Endodermal cell (in vitro differentiated cells): ENCODE measurements around the gene BTBD9. TPM values are rescaled to one million over a fixed set of nuclear protein-coding genes. Genes with fewer than 3 reads are reported as not detected.
A peak's percentile ranks its signal among the peaks of the same experiment; 100 is the strongest.

Experiments
- DNase-seq: peaks from one replicate; pipeline ENCODE4 v3.0.0-alpha.2; 2017
- H3K27ac ChIP-seq: 2 replicates; pipeline ENCODE4 v1.5.1; 2013; ENCODE audit warnings: mild to moderate bottlenecking, low read depth, low read length, moderate library complexity
- H3K27me3 ChIP-seq: 2 replicates; pipeline ENCODE4 v1.6.1; 2013; ENCODE audit warnings: mild to moderate bottlenecking, low read length, moderate library complexity; ENCODE audit not compliant: insufficient read depth, control insufficient read depth, poor library complexity, severe bottlenecking
- H3K36me3 ChIP-seq: 2 replicates; pipeline ENCODE4 v1.7.0; 2013; ENCODE audit warnings: mild to moderate bottlenecking, low read length, moderate library complexity; ENCODE audit not compliant: control insufficient read depth, insufficient read depth
- H3K4me1 ChIP-seq: one replicate; pipeline ENCODE4 v1.7.0; 2013; ENCODE audit warnings: low read length; ENCODE audit not compliant: control insufficient read depth, insufficient read depth
- H3K4me3 ChIP-seq: 2 replicates; pipeline ENCODE4 v1.5.1; 2013; ENCODE audit warnings: mild to moderate bottlenecking, low read length, moderate library complexity
- H3K9ac ChIP-seq: 2 replicates; pipeline ENCODE4 v1.6.1; 2013; ENCODE audit warnings: mild to moderate bottlenecking, low read length, moderate library complexity; ENCODE audit not compliant: poor library complexity, severe bottlenecking; ENCODE audit errors: extremely low read depth
- H3K9me3 ChIP-seq: 2 replicates; pipeline ENCODE4 v1.6.1; 2013; ENCODE audit warnings: mild to moderate bottlenecking, low read length, moderate library complexity; ENCODE audit not compliant: control insufficient read depth
- H3K27ac Mint-ChIP-seq: 2 replicates; pipeline ENCODE4 v1.8.0; 2020; ENCODE audit warnings: mixed read lengths
- H3K27me3 Mint-ChIP-seq: 2 replicates; pipeline ENCODE4 v1.8.0; 2021; ENCODE audit warnings: mild to moderate bottlenecking, mixed read lengths; ENCODE audit not compliant: insufficient read depth
- H3K36me3 Mint-ChIP-seq: 2 replicates; pipeline ENCODE4 v1.8.0; 2020; ENCODE audit warnings: low read depth, mixed read lengths
- H3K4me1 Mint-ChIP-seq: 2 replicates; pipeline ENCODE4 v1.8.0; 2020; ENCODE audit warnings: mixed read lengths
- H3K4me3 Mint-ChIP-seq: 2 replicates; pipeline ENCODE4 v1.8.0; 2020; ENCODE audit warnings: mild to moderate bottlenecking, moderate library complexity, mixed read lengths
- H3K9me3 Mint-ChIP-seq: 2 replicates; pipeline ENCODE4 v1.8.0; 2020; ENCODE audit warnings: mild to moderate bottlenecking, mixed read lengths
- WGBS, 2 experiments: methylation state at CpG; one replicate each; pipeline versions ENCODE4 v1.1.5 to v1.1.7; 2013; ENCODE audit warnings: missing lambda C conversion rate in 2 of 2, mixed read lengths in 1 of 2; ENCODE audit not compliant: insufficient coverage in 1 of 2, insufficient read length in 1 of 2; 5-methylcytosine and 5-hydroxymethylcytosine counted together
- total RNA-seq, 2 donors: library from RNA; stranded (reverse); fragmentation: NEBNext Ultra II Directional in 1 of 2; extraction: Animal tissue kit (Norgen Biotek cat#: 25700) in 1 of 2; gene quantifications; 2 replicates in 1 of 2; 3 replicates in 1 of 2; pipeline ENCODE4 v1.2.1, GENCODE V29; 2021
- TF ChIP-seq, protein P1 (sequence below): fragments of 200-600 bp; sonication (generic); conservative IDR thresholded peaks from 2 replicates; pipeline ENCODE4 v1.5.0; 2021; ENCODE audit warnings: antibody characterized with exemption, mild to moderate bottlenecking

BTBD9 gene
- total RNA-seq, 2 donors from 2014 or later: 7.6 to 12.3 TPM

DNA sequence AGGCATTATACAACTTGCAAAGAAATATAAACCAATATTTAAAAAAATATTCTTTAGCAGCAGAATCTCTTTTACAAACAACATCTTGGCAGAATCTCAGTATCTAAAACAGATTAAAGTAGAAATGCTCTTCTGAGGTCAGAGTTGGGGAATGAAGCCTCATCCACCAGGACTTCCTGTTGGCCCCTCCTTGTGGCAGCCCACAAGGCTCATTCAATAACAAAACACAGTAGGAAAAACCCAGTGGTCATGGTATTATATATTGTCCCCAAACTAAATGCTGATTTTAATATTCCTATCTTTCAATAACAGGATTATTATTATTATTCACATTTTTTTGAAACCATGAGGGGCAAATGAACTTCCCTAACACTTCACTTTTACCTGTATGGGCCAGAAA lies 368.6 kb downstream of the BTBD9 start:
- Mint-ChIP-seq H3K9me3 (no peaks in the 10 kb centered on the region), H3K36me3 (no peaks in the 10 kb centered on the region), H3K27ac (no peak overlapping the region), H3K4me3 (no peak overlapping the region), H3K27me3 (peaks cover 43% of the 10 kb centered on the region), H3K4me1 (peaks cover 32% of the 10 kb centered on the region)
- Histone ChIP-seq H3K4me3 (no peak overlapping the region), H3K27ac (no peak overlapping the region), H3K4me1 (peaks cover 5% of the 10 kb centered on the region), H3K36me3 (no peaks in the 10 kb centered on the region), H3K9me3 (no peaks in the 10 kb centered on the region), H3K27me3 (peaks cover 45% of the 10 kb centered on the region), H3K9ac (no peak overlapping the region)
- TF ChIP-seq, protein P1, sequence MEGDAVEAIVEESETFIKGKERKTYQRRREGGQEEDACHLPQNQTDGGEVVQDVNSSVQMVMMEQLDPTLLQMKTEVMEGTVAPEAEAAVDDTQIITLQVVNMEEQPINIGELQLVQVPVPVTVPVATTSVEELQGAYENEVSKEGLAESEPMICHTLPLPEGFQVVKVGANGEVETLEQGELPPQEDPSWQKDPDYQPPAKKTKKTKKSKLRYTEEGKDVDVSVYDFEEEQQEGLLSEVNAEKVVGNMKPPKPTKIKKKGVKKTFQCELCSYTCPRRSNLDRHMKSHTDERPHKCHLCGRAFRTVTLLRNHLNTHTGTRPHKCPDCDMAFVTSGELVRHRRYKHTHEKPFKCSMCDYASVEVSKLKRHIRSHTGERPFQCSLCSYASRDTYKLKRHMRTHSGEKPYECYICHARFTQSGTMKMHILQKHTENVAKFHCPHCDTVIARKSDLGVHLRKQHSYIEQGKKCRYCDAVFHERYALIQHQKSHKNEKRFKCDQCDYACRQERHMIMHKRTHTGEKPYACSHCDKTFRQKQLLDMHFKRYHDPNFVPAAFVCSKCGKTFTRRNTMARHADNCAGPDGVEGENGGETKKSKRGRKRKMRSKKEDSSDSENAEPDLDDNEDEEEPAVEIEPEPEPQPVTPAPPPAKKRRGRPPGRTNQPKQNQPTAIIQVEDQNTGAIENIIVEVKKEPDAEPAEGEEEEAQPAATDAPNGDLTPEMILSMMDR: peak; percentile 25
- no peak for DNase-seq

DNA sequence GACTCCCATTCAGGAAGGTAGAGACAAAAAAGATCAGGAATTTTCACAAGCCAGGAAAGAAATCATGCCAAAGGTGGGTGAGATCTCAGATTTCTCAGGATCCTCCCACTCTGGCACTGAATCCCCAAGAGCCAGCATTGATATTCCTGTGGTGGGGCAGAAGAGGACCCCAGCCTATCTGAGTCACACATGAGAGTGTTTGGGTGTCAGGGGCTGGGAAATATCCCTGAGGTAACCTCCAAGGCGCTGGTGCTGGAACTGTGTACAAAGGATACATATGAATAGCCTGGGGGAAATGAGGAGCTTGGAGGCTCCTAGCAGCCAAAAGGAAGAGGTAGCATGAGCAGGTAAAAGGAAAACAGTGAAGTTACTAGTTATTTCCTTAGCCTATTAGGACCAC lies 369.4 kb downstream of the BTBD9 start:
- no peak overlapping the region for H3K9ac ChIP-seq
- peaks cover 45% of the 10 kb centered on the region for H3K27me3 ChIP-seq
- H3K4me3 ChIP-seq: no peak overlapping the region
- Mint-ChIP-seq H3K27me3 (peaks cover 46% of the 10 kb centered on the region), H3K36me3 (no peaks in the 10 kb centered on the region), H3K9me3 (no peaks in the 10 kb centered on the region), H3K27ac (no peak overlapping the region), H3K4me3 (no peak overlapping the region), H3K4me1 (peaks cover 32% of the 10 kb centered on the region)
- DNase-seq: no peak
- H3K9me3 ChIP-seq: no peaks in the 10 kb centered on the region
- H3K27ac ChIP-seq: no peak overlapping the region
- TF ChIP-seq, protein P1: no peak
- H3K36me3 ChIP-seq: no peaks in the 10 kb centered on the region
- peaks cover 5% of the 10 kb centered on the region for H3K4me1 ChIP-seq
- 79 to 89% methylated on average over 1 of the region's 1 CpG for WGBS, 2 experiments

DNA sequence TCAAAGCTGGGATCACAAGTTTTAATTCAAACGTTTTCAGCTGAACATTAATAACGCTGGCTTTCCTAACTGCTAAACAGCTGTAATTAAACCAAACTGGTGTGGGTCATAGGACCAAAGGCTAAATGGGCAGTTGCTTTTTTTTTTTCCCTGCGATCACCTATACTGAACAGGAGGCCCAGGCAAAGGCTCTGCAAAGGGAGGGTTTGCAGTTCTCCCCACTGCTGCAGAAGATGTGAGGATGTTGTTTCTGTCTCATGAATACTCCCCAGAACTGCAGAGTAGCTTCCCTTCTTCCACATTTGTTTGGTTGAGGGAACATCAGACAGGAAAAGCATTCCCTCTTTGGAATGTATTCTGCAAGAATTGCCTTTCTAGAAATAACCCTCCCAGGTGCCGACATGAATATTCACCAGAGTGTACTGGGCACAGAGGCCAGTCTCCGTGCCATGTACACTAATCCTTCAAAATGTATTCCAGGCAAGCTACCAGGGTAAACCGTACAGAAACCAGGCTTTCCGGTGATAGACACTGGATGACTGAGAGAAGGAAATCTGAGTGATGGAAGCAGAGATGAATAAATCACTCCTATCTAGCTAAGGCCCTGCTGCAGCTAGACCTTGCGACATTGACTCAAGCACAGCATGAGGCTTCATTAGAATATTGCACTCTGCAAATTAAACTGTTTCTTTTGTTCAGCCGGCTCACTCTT lies 370.1 kb downstream of the BTBD9 start:
- H3K4me3 Mint-ChIP-seq: no peak overlapping the region
- no peaks in the 10 kb centered on the region for H3K36me3 ChIP-seq
- DNase-seq: no peak
- H3K9ac ChIP-seq: no peak overlapping the region
- H3K9me3 ChIP-seq: no peaks in the 10 kb centered on the region
- no peak overlapping the region for H3K27ac ChIP-seq
- peaks cover 45% of the 10 kb centered on the region for H3K27me3 ChIP-seq
- TF ChIP-seq, protein P1: no peak
- peaks cover 36% of the 10 kb centered on the region for H3K4me1 Mint-ChIP-seq
- H3K27ac Mint-ChIP-seq: no peak overlapping the region
- no peaks in the 10 kb centered on the region for H3K9me3 Mint-ChIP-seq
- H3K36me3 Mint-ChIP-seq: no peaks in the 10 kb centered on the region
- WGBS, 2 experiments: 64 to 72% methylated on average over 4 to 9 of the region's 9 CpGs
- peaks cover 9% of the 10 kb centered on the region for H3K4me1 ChIP-seq
- H3K4me3 ChIP-seq: no peak overlapping the region
- H3K27me3 Mint-ChIP-seq: peaks cover 51% of the 10 kb centered on the region
